Measurements from ENCODE around the gene LHFPL6. TPM values are rescaled to one million over a fixed set of nuclear protein-coding genes. Genes with fewer than 3 reads are reported as not detected.

LHFPL6 gene
- total RNA-seq, 2 donors from 2014 or later: 7.5 to 40.0 TPM

DNA sequence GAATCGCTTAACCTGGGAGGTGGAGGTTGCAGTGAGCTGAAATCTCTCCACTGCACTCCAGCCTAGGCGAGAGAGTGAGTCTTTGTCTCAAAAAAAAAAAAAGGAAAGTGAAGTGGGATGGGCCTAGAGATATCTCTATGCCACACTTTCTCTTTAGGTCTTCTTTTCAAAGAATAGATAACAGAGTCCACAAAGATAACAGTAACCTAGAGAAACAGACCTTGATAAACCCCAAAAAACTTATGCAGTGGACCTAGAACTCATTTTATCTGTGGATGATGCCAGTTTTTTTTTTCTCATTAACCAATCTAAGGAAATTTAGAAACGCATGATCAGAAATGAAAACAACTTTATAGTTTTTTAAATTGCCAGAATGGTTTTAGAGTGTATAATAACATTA is 227.4 kb downstream of the LHFPL6 start:
- no peak for DNase-seq (ENCODE audit: low spot score)
- no peaks in the 10 kb centered on the region for H3K4me1 ChIP-seq (replicated peaks)
- intact Hi-C loops (cut with DNase I): no loop called here
- H3K4me3 ChIP-seq: no peak overlapping the region
- 82% methylated on average over 3 of the region's 3 CpGs for WGBS
- H3K36me3 ChIP-seq: no peaks in the 10 kb centered on the region
- TF ChIP-seq POLR2A (IDR thresholded peaks at IDR 0.05): no peak
- TF ChIP-seq POLR2AphosphoS5 (IDR thresholded peaks at IDR 0.05): no peak
- no peaks in the 10 kb centered on the region for H3K9me3 ChIP-seq
- no peaks in the 10 kb centered on the region for H3K27me3 ChIP-seq (replicated peaks; ENCODE audit: insufficient read depth)
- no peak overlapping the region for H3K27ac ChIP-seq

DNA sequence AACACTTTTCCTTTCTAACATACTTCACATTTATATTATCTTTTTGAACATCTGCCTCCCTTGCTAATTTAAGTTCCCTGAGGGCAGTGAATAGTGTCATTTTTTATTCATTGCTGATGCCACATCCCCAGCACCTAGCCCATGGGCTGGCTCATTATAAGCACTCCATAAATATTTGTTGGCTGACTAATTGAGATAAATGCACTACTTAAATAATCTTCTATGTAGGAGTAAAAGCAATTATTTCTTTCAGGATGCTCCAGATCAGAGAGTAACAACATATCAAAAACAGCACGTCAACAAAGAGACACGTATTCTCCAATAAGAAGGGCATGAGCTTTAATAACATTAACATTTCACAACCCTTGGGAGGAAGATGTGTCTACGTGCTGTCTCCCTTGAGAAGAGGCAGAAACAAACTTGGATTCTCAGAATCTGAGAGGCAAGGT is 228.2 kb downstream of the LHFPL6 start:
- H3K4me1 ChIP-seq (replicated peaks): no peaks in the 10 kb centered on the region

DNA sequence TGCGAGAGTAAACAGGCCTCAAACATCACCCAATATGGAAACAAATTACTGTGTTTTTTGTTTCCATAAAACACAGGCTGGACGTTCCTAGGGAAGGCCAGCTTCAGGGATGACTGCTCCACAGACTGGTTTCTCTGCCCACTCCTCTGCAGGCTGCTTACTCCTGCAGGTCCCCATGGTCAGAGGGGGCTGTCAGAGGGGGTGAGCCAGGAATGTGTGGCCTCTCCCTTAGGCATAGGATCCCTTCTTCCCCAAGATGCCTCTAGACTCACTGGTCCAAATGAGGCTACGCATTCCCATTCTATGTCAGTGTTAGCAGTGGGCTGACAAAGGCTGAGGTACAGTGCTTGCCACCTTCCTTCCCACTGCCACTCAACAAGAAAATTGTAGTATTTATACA is 229.8 kb downstream of the LHFPL6 start:
- no peaks in the 10 kb centered on the region for H3K4me1 ChIP-seq (replicated peaks)
- H3K27ac ChIP-seq: no peak overlapping the region
- H3K9me3 ChIP-seq: no peaks in the 10 kb centered on the region
- intact Hi-C loops (cut with DNase I): no loop called here
- no peaks in the 10 kb centered on the region for H3K36me3 ChIP-seq
- DNase-seq (ENCODE audit: low spot score): no peak
- H3K27me3 ChIP-seq (replicated peaks; ENCODE audit: insufficient read depth): no peaks in the 10 kb centered on the region
- H3K4me3 ChIP-seq: no peak overlapping the region
- 63% methylated on average over 3 of the region's 3 CpGs for WGBS
- TF ChIP-seq POLR2A (IDR thresholded peaks at IDR 0.05) (no peak), POLR2AphosphoS5 (IDR thresholded peaks at IDR 0.05) (no peak)
- TF ChIP-seq, protein P1, sequence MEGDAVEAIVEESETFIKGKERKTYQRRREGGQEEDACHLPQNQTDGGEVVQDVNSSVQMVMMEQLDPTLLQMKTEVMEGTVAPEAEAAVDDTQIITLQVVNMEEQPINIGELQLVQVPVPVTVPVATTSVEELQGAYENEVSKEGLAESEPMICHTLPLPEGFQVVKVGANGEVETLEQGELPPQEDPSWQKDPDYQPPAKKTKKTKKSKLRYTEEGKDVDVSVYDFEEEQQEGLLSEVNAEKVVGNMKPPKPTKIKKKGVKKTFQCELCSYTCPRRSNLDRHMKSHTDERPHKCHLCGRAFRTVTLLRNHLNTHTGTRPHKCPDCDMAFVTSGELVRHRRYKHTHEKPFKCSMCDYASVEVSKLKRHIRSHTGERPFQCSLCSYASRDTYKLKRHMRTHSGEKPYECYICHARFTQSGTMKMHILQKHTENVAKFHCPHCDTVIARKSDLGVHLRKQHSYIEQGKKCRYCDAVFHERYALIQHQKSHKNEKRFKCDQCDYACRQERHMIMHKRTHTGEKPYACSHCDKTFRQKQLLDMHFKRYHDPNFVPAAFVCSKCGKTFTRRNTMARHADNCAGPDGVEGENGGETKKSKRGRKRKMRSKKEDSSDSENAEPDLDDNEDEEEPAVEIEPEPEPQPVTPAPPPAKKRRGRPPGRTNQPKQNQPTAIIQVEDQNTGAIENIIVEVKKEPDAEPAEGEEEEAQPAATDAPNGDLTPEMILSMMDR (IDR thresholded peaks at IDR 0.05): no peak

More for the DNA sequence above, 228.2 kb downstream of the LHFPL6 start:
- H3K9me3 ChIP-seq: no peaks in the 10 kb centered on the region
- TF ChIP-seq, protein P1 (IDR thresholded peaks at IDR 0.05): no peak
- TF ChIP-seq POLR2A (IDR thresholded peaks at IDR 0.05): no peak
- no peak for TF ChIP-seq POLR2AphosphoS5 (IDR thresholded peaks at IDR 0.05)
- no peaks in the 10 kb centered on the region for H3K27me3 ChIP-seq (replicated peaks; ENCODE audit: insufficient read depth)
- no peaks in the 10 kb centered on the region for H3K36me3 ChIP-seq
- intact Hi-C loops (cut with DNase I): no loop called here
- WGBS: 78% methylated on average over 3 of the region's 3 CpGs
- no peak overlapping the region for H3K4me3 ChIP-seq
- no peak for DNase-seq (ENCODE audit: low spot score)
- no peak overlapping the region for H3K27ac ChIP-seq

DNA sequence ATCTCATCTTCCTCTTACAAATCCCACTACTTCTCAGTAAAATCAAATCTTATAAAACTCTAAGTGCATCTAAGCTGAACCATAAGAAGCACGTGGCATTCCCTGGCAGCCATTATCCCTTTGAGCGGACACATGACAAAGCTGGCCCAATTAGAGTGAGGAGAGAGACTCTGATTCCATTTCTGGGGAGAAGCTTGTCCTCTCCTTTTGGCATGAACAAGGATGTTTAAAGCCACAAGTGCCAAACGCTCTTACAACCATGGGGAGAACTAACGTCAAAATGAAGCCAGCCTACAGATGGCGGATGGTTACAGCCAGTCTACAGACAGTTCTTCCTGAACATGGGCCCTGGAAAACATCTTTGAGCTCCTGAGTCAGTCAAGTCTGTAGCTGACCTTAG is 231.3 kb downstream of the LHFPL6 start:
- Histone ChIP-seq H3K36me3 (no peaks in the 10 kb centered on the region), H3K4me1 (replicated peaks) (no peaks in the 10 kb centered on the region), H3K9me3 (no peaks in the 10 kb centered on the region), H3K27ac (no peak overlapping the region), H3K4me3 (no peak overlapping the region), H3K27me3 (replicated peaks; ENCODE audit: insufficient read depth) (no peaks in the 10 kb centered on the region)
- intact Hi-C loops (cut with DNase I): no loop called here
- 90% methylated on average over 5 of the region's 5 CpGs for WGBS
- TF ChIP-seq, protein P1 (IDR thresholded peaks at IDR 0.05): no peak
- no peak for TF ChIP-seq POLR2A (IDR thresholded peaks at IDR 0.05)
- no peak for TF ChIP-seq POLR2AphosphoS5 (IDR thresholded peaks at IDR 0.05)
- no peak for DNase-seq (ENCODE audit: low spot score)

DNA sequence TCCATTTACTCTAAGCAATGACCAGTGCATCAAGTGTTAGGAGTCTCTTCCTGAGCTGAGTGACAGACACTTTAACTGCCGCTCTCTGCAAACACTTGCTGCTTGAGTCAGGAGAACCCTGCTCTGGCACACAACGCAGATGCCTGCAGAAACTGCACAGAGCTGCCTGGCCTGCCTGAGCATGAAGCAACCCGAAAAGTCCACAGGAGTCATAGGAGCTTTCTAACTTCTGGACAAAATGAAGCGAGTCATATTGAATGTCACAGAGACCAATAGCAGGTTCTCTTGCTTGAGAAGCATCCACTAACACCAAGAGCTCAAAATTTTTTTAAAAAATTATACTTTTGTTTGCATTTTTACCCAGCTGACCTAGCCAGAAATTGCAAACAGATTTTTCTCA is 232.4 kb downstream of the LHFPL6 start:
- H3K27me3 ChIP-seq (replicated peaks; ENCODE audit: insufficient read depth): no peaks in the 10 kb centered on the region
- TF ChIP-seq, protein P1 (IDR thresholded peaks at IDR 0.05): no peak
- TF ChIP-seq POLR2A (IDR thresholded peaks at IDR 0.05) (no peak), POLR2AphosphoS5 (IDR thresholded peaks at IDR 0.05) (no peak)
- H3K36me3 ChIP-seq: no peaks in the 10 kb centered on the region
- H3K4me3 ChIP-seq: no peak overlapping the region
- WGBS: 40% methylated on average over 4 of the region's 4 CpGs
- intact Hi-C loops (cut with DNase I): no loop called here
- no peaks in the 10 kb centered on the region for H3K4me1 ChIP-seq (replicated peaks)
- peak; percentile 24 for DNase-seq (ENCODE audit: low spot score)
- no peak overlapping the region for H3K27ac ChIP-seq
- H3K9me3 ChIP-seq: no peaks in the 10 kb centered on the region

All from prostate gland (tissue), 2 donors.